Eye (tissue), 1 donor: ENCODE results near the gene SEPTIN8.
"Not testable (repeated sequence)": the region's sequence is repeated elsewhere in the genome, so short reads cannot be mapped to it uniquely, and the experiment has no call there.

ENCODE experiments used
- DNase-seq: peaks from one replicate; pipeline ENCODE4 v3.0.0-alpha.2; 2015

Gene SEPTIN8

GRCh38 chr5:132812781-132813598 lies 36.0 kb upstream of the SEPTIN8 start, which contains the start of gene SOWAHA:
Gene SOWAHA, plus strand, starts transcription at chr5:132813302. Its CDS starts 320 bp downstream, at chr5:132813622.
- DNase-seq, result peak; percentile 72

GRCh38 chr5:132812123-132812765 lies 35.2 kb upstream of the SEPTIN8 start:
- peak; percentile 60 for DNase-seq

GRCh38 chr5:132810605-132811004 lies 33.6 kb upstream of the SEPTIN8 start:
- DNase-seq, result no peak

- no peak for DNase-seq
Observed at GRCh38 chr5:132808866-132809265, 31.8 kb upstream of the SEPTIN8 start.

- no peak for DNase-seq
Observed at GRCh38 chr5:132808448-132808847, 31.4 kb upstream of the SEPTIN8 start.

- DNase-seq, result peak; percentile 45
Observed at GRCh38 chr5:132807163-132807838, 30.3 kb upstream of the SEPTIN8 start.

GRCh38 chr5:132806804-132807162 lies 29.7 kb upstream of the SEPTIN8 start:
- not testable (repeated sequence) for DNase-seq

GRCh38 chr5:132805872-132806271 lies 28.8 kb upstream of the SEPTIN8 start:
- DNase-seq, result not testable (repeated sequence)

- DNase-seq, result not testable (repeated sequence)
Observed at GRCh38 chr5:132804219-132804618, 27.2 kb upstream of the SEPTIN8 start.

GRCh38 chr5:132802685-132803066 lies 25.6 kb upstream of the SEPTIN8 start:
- not testable (repeated sequence) for DNase-seq

- DNase-seq, result no peak
Observed at GRCh38 chr5:132802044-132802684, 25.1 kb upstream of the SEPTIN8 start.

- no peak for DNase-seq
Observed at GRCh38 chr5:132800545-132800944, 23.5 kb upstream of the SEPTIN8 start.

- DNase-seq, result no peak
Observed at GRCh38 chr5:132799392-132799791, 22.4 kb upstream of the SEPTIN8 start.

- no peak for DNase-seq
Observed at GRCh38 chr5:132797651-132798050, 20.6 kb upstream of the SEPTIN8 start.

- no peak for DNase-seq
Observed at GRCh38 chr5:132791026-132791425, 14.0 kb upstream of the SEPTIN8 start.

- DNase-seq, result no peak
Observed at GRCh38 chr5:132790201-132790865, 13.3 kb upstream of the SEPTIN8 start.

GRCh38 chr5:132788990-132789886 lies 12.2 kb upstream of the SEPTIN8 start:
- no peak for DNase-seq

GRCh38 chr5:132788508-132788907 lies 11.5 kb upstream of the SEPTIN8 start:
- no peak for DNase-seq

- no peak for DNase-seq
Observed at GRCh38 chr5:132787076-132787475, 10.0 kb upstream of the SEPTIN8 start.

- DNase-seq, result no peak
Observed at GRCh38 chr5:132785864-132786263, 8.8 kb upstream of the SEPTIN8 start.

- no peak for DNase-seq
Observed at GRCh38 chr5:132785365-132785764, 8.3 kb upstream of the SEPTIN8 start.

GRCh38 chr5:132782101-132782500 lies 5.1 kb upstream of the SEPTIN8 start:
- no peak for DNase-seq
